Omental fat pad (tissue), 4 donors: ENCODE results near the gene LIN37. TPM values are rescaled to one million over a fixed set of nuclear protein-coding genes. Genes with fewer than 3 reads are reported as not detected.

Experiments used
- ATAC-seq: fragments of 150-250 bp; one replicate; pipeline ENCODE4 v1.9.1; 2016; ENCODE audit warnings: mild to moderate bottlenecking, moderate library complexity; ENCODE audit not compliant: low FRiP score
- DNase-seq: peaks from one replicate; pipeline ENCODE4 v3.0.0-alpha.2; 2019; ENCODE audit warnings: low spot score
- CTCF ChIP-seq, 3 donors: fragments of 450-650 bp; IDR thresholded peaks; one replicate each; pipeline ENCODE4 v1.5.1; 2016 to 2017; ENCODE audit warnings: antibody characterized with exemption in 3 of 3, mild to moderate bottlenecking in 3 of 3, moderate library complexity in 2 of 3
- total RNA-seq, 4 donors: library from RNA; depleted of rRNA; stranded (reverse); fragments of >200 nt; gene quantifications; one replicate each; pipeline ENCODE4 v1.1.0, GENCODE V29; 2016

The LIN37 gene
- total RNA-seq, 4 donors from 2014 or later = 11.3 to 18.3 (median 15.6) TPM

- no peak for TF ChIP-seq CTCF (IDR thresholded peaks at IDR 0.05)
- no peak for DNase-seq
- ATAC-seq = no peak
Measured at GRCh38 chr19:35746531-35746930, 1.8 kb upstream of the LIN37 start.

GRCh38 chr19:35750167-35750566 is 1.8 kb downstream of the LIN37 start:
- DNase-seq = no peak
- no peak for ATAC-seq
- no peak for TF ChIP-seq CTCF (IDR thresholded peaks at IDR 0.05)

GRCh38 chr19:35751839-35752745 is 3.7 kb downstream of the LIN37 start:
- no peak for TF ChIP-seq CTCF (IDR thresholded peaks at IDR 0.05)
- DNase-seq = no peak
- no peak for ATAC-seq

GRCh38 chr19:35752746-35753350 is 4.5 kb downstream of the LIN37 start:
- no peak for ATAC-seq
- no peak for TF ChIP-seq CTCF (IDR thresholded peaks at IDR 0.05)
- DNase-seq = no peak

GRCh38 chr19:35753634-35754369 is 5.4 kb downstream of the LIN37 start:
- no peak for TF ChIP-seq CTCF (IDR thresholded peaks at IDR 0.05)
- no peak for DNase-seq
- no peak for ATAC-seq

- DNase-seq (no peak), ATAC-seq (no peak)
- no peak for TF ChIP-seq CTCF (IDR thresholded peaks at IDR 0.05)
Measured at GRCh38 chr19:35754370-35755130, 6.2 kb downstream of the LIN37 start.
